MCF 10A (cell line): ENCODE measurements around the gene ERRFI1. TPM values are rescaled to one million over a fixed set of nuclear protein-coding genes. Genes with fewer than 3 reads are reported as not detected.

ENCODE experiments used
- BruUV-seq: library from RNA; stranded (reverse); fragments of 400-500 nt; replicated peaks from 2 replicates; lab custom pipeline; 2021; lab: Mats Ljungman, UMichigan
- CTCF ChIA-PET: fragments of 300-600 bp; sonication (Branson Sonifier 250); formaldehyde crosslinking; extraction: SDS; loops from one replicate; lab custom pipeline; 2021; ENCODE audit warnings: antibody characterized with exemption, inconsistent platforms; lab: Yijun Ruan, JAX
- POLR2A ChIA-PET: fragments of 300-600, 350-650 bp; sonication (Branson Sonifier 250); formaldehyde crosslinking; extraction: SDS; loops from one replicate; lab custom pipeline; 2020; ENCODE audit warnings: antibody characterized with exemption, inconsistent platforms; lab: Yijun Ruan, JAX
- DNase-seq: peaks from one replicate; pipeline ENCODE4 v3.0.0-alpha.2; 2018; ENCODE audit not compliant: unreplicated experiment
- H3K27ac Mint-ChIP-seq: one replicate; pipeline ENCODE4 v1.8.0; 2022; ENCODE audit warnings: mild to moderate bottlenecking, low read depth, mixed read lengths; ENCODE audit not compliant: unreplicated experiment
- H3K27me3 Mint-ChIP-seq: one replicate; pipeline ENCODE4 v1.8.0; 2022; ENCODE audit warnings: mixed read lengths; ENCODE audit not compliant: insufficient read depth, unreplicated experiment
- H3K36me3 Mint-ChIP-seq: one replicate; pipeline ENCODE4 v1.8.0; 2022; ENCODE audit warnings: mild to moderate bottlenecking, moderate library complexity, mixed read lengths; ENCODE audit not compliant: insufficient read depth, unreplicated experiment
- H3K4me1 Mint-ChIP-seq: one replicate; pipeline ENCODE4 v1.8.0; 2022; ENCODE audit warnings: mixed read lengths; ENCODE audit not compliant: insufficient read depth, unreplicated experiment
- H3K4me3 Mint-ChIP-seq: one replicate; pipeline ENCODE4 v1.8.0; 2022; ENCODE audit warnings: mild to moderate bottlenecking, moderate library complexity, mixed read lengths; ENCODE audit not compliant: unreplicated experiment
- H3K9me3 Mint-ChIP-seq: one replicate; pipeline ENCODE4 v1.8.0; 2022; ENCODE audit warnings: mixed read lengths; ENCODE audit not compliant: unreplicated experiment
- CTCF ChIP-seq: fragments of 200-600 bp; IDR thresholded peaks from one replicate; pipeline ENCODE4 v1.8.0; 2022; ENCODE audit warnings: antibody characterized with exemption, mild to moderate bottlenecking; ENCODE audit not compliant: unreplicated experiment
- intact Hi-C: fragments of 100-400 bp; cut with micrococcal nuclease; formaldehyde crosslinking; loops from 2 replicates; pipeline ENCODE4 v1.14.1; 2022
- total RNA-seq: library from RNA; stranded (reverse); gene quantifications from 2 replicates; pipeline ENCODE4 v1.2.3, GENCODE V29; 2022

Gene ERRFI1
- total RNA-seq, 1 experiment from 2014 or later = 111 TPM

DNA sequence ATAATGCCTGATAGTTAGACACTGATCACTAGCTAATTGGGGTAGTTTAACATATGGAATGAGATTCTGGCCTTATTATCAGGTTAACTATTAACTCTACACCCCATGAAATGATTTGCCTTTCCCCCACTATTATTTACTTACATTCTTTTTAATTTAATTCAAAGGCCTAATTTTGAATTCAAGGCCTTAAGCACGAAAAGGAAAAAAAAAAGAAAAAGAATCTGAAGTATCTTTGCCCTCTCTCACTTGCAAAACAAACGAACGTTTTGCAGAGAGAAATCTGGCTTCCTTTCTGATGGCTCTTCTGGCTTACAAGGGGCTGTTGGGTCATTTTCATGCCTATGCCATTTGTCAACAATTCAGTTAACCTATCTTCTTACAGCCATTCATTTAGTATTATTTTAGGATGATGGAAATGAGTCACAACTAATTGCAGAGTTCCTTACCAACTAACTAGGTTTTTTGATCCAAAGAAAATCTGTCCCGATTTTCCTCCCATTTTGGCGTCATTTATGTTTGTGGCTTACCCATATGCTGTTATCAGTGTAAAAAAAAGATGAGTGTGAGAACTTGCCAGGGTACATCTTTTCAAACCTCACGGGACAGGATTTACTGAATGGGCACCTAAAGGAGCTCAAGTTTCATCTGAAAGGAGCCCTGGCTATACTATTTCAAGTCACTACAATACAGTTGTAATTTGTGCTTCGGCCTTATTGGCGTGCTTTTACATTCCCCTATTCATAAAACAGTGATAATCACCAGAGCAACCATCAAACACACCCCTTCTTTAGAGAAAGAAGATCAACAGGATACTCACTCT lies 1.9 kb upstream of the ERRFI1 start:
- POLR2A ChIA-PET = interaction anchor here (0.6 to 7.5 kb wide), 17 partner anchors 12 to 286 kb away, joined by 3 to 256 read pairs (median 4); no protein-coding TSS in a partner anchor
- DNase-seq = peak; percentile 65
- Mint-ChIP-seq H3K4me3 (peak overlapping the region; percentile 88), H3K27ac (peak overlapping the region; percentile 92), H3K27me3 (no peaks in the 10 kb centered on the region), H3K4me1 (peaks cover 26% of the 10 kb centered on the region), H3K36me3 (peaks cover 35% of the 10 kb centered on the region), H3K9me3 (no peaks in the 10 kb centered on the region)
- TF ChIP-seq CTCF = no peak
- intact Hi-C loops = loop anchor here (5.0 kb wide), 1 partner anchor 69 kb away; no protein-coding TSS in a partner anchor
- BruUV-seq = no TSS peak
- CTCF ChIA-PET = interaction anchor here (0.6 to 1.9 kb wide), 7 partner anchors 11 to 286 kb away, joined by 3 to 11 read pairs (median 4); no protein-coding TSS in a partner anchor

GRCh38 chr1:8026976-8027747 lies 1.1 kb upstream of the ERRFI1 start:
- no peaks in the 10 kb centered on the region for H3K9me3 Mint-ChIP-seq
- H3K4me3 Mint-ChIP-seq = peak overlapping the region; percentile 88
- no peak for TF ChIP-seq CTCF
- CTCF ChIA-PET = interaction anchor here (0.6 to 1.9 kb wide), 4 partner anchors 11 to 287 kb away, joined by 3 to 11 read pairs (median 4); no protein-coding TSS in a partner anchor
- H3K27ac Mint-ChIP-seq = peak overlapping the region; percentile 92
- POLR2A ChIA-PET = interaction anchor here (0.5 to 7.5 kb wide), 17 partner anchors 13 to 231 kb away, joined by 3 to 256 read pairs (median 4); no protein-coding TSS in a partner anchor
- no peak for DNase-seq
- H3K4me1 Mint-ChIP-seq = peaks cover 33% of the 10 kb centered on the region
- H3K36me3 Mint-ChIP-seq = peaks cover 43% of the 10 kb centered on the region
- intact Hi-C loops = loop anchor here (1.0 to 5.0 kb wide), 2 partner anchors 45 to 70 kb away; no protein-coding TSS in a partner anchor
- no TSS peak for BruUV-seq
- H3K27me3 Mint-ChIP-seq = no peaks in the 10 kb centered on the region

GRCh38 chr1:8025671-8026144 lies 401 bp downstream of the ERRFI1 start:
- BruUV-seq = no TSS peak
- no peak for TF ChIP-seq CTCF
- H3K4me3 Mint-ChIP-seq = peak overlapping the region; percentile 88
- H3K9me3 Mint-ChIP-seq = no peaks in the 10 kb centered on the region
- no peaks in the 10 kb centered on the region for H3K27me3 Mint-ChIP-seq
- DNase-seq = no peak
- intact Hi-C loops = loop anchor here (1.0 to 5.0 kb wide), 2 partner anchors 43 to 72 kb away; no protein-coding TSS in a partner anchor
- POLR2A ChIA-PET = interaction anchor here (0.7 to 7.5 kb wide), 20 partner anchors 11 to 317 kb away, joined by 3 to 256 read pairs (median 8); partner anchors contain the start of gene PARK7
- peak overlapping the region; percentile 93 for H3K27ac Mint-ChIP-seq
- H3K36me3 Mint-ChIP-seq = peaks cover 58% of the 10 kb centered on the region
- peaks cover 44% of the 10 kb centered on the region for H3K4me1 Mint-ChIP-seq
- CTCF ChIA-PET = interaction anchor here (0.8 kb wide), 1 partner anchor 12 kb away, joined by 5 read pairs; no protein-coding TSS in a partner anchor
